Activated B cell treated with CpG ODN at 0.5 μM for 24 hours (primary cell): ENCODE data around the gene UNC93B1. TPM values are rescaled to one million over a fixed set of nuclear protein-coding genes. Genes with fewer than 3 reads are reported as not detected.
A peak's percentile ranks its signal among the peaks of the same experiment; 100 is the strongest.

Source experiments
- ATAC-seq: fragments of 200-7000 bp; cut with Tn5 transposase; one replicate; pipeline ENCODE4 v1.10.0; 2021; ENCODE audit warnings: low read depth, mild to moderate bottlenecking, moderate library complexity
- CTCF ChIA-PET: fragments of 350-600 bp; sonication (Branson Sonifier 250); formaldehyde crosslinking; loops from one replicate; lab custom pipeline; 2021; ENCODE audit warnings: antibody characterized with exemption; lab: Charles Lee
- POLR2A ChIA-PET: fragments of 350-600 bp; sonication (Branson Sonifier 250); formaldehyde crosslinking; loops from one replicate; lab custom pipeline; 2021; ENCODE audit warnings: antibody characterized with exemption; lab: Charles Lee
- DNase-seq: peaks from one replicate; pipeline ENCODE4 v3.0.0; 2022
- H3K27ac Mint-ChIP-seq: one replicate; pipeline ENCODE4 v1.8.0; 2020; ENCODE audit warnings: mixed read lengths
- H3K27me3 Mint-ChIP-seq: one replicate; pipeline ENCODE4 v1.8.0; 2021; ENCODE audit warnings: mixed read lengths
- H3K36me3 Mint-ChIP-seq: one replicate; pipeline ENCODE4 v1.8.0; 2021; ENCODE audit warnings: low read depth, mixed read lengths
- H3K4me1 Mint-ChIP-seq: one replicate; pipeline ENCODE4 v1.8.0; 2021; ENCODE audit warnings: mixed read lengths
- H3K4me3 Mint-ChIP-seq: one replicate; pipeline ENCODE4 v1.8.0; 2020; ENCODE audit warnings: mild to moderate bottlenecking, mixed read lengths
- H3K9me3 Mint-ChIP-seq: one replicate; pipeline ENCODE4 v1.8.0; 2020; ENCODE audit warnings: mixed read lengths
- intact Hi-C: fragments of 100-400 bp; cut with micrococcal nuclease; formaldehyde crosslinking; loops from one replicate; pipeline ENCODE4 v1.15.1; 2024
- total RNA-seq: library from RNA; stranded (reverse); gene quantifications from 2 replicates; pipeline ENCODE4 v1.2.3, GENCODE V29; 2022
- TF ChIP-seq, protein P1 (sequence below): fragments of 200-600 bp; IDR thresholded peaks from one replicate; pipeline ENCODE4 v1.8.0; 2022; ENCODE audit warnings: antibody characterized with exemption, mild to moderate bottlenecking

The UNC93B1 gene
- total RNA-seq, 1 donor from 2014 or later: 133 TPM

DNA sequence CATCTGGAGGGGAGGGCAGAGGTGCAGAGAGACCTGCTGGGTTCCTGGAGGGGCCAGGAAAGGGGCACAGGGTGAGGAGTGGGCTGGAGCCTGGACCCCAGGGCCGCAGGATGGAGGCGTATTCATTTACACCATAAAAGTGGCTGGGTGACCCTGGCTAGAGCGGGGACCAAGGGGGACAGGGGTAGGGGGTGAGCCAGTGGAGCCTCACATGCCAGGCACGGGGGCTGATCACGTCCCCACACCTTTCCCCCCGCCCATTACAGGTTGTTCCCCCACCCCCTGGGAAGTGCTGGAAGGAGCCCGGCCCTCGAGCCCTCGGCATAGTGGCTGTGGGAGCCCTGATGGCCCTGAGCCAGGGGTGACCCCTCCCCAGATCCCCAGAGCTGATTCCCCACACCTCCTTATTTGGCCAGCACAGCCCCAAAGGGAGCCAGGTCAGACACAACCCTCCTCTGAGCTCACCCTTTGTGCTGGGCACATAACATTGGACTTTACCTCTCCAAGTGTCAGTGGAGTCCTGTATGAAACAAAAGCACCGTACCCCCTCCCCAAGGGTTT, 35.7 kb upstream of the UNC93B1 start:
- peak overlapping the region; percentile 88 for H3K4me3 Mint-ChIP-seq
- H3K27ac Mint-ChIP-seq: peak overlapping the region; percentile 92
- TF ChIP-seq, protein P1, sequence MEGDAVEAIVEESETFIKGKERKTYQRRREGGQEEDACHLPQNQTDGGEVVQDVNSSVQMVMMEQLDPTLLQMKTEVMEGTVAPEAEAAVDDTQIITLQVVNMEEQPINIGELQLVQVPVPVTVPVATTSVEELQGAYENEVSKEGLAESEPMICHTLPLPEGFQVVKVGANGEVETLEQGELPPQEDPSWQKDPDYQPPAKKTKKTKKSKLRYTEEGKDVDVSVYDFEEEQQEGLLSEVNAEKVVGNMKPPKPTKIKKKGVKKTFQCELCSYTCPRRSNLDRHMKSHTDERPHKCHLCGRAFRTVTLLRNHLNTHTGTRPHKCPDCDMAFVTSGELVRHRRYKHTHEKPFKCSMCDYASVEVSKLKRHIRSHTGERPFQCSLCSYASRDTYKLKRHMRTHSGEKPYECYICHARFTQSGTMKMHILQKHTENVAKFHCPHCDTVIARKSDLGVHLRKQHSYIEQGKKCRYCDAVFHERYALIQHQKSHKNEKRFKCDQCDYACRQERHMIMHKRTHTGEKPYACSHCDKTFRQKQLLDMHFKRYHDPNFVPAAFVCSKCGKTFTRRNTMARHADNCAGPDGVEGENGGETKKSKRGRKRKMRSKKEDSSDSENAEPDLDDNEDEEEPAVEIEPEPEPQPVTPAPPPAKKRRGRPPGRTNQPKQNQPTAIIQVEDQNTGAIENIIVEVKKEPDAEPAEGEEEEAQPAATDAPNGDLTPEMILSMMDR: no peak
- ChIA-PET POLR2A (interaction anchor here (0.6 to 3.5 kb wide), 5 partner anchors 9 to 41 kb away, joined by 3 to 12 read pairs (median 3); partner anchors contain the start of genes ALDH3B1 and NDUFS8), CTCF (interaction anchor here (1.2 kb wide), 1 partner anchor 30 kb away, joined by 7 read pairs; the partner anchor contains the start of gene ALDH3B1)
- no peaks in the 10 kb centered on the region for H3K9me3 Mint-ChIP-seq
- peak; percentile 1 for ATAC-seq
- H3K36me3 Mint-ChIP-seq: peaks cover 18% of the 10 kb centered on the region
- no peaks in the 10 kb centered on the region for H3K27me3 Mint-ChIP-seq
- intact Hi-C loops: loop anchor here (1.0 to 2.0 kb wide), 3 partner anchors 9 to 82 kb away; partner anchors contain the start of genes CHKA and NDUFS8
- peaks cover 38% of the 10 kb centered on the region for H3K4me1 Mint-ChIP-seq
- no peak for DNase-seq

DNA sequence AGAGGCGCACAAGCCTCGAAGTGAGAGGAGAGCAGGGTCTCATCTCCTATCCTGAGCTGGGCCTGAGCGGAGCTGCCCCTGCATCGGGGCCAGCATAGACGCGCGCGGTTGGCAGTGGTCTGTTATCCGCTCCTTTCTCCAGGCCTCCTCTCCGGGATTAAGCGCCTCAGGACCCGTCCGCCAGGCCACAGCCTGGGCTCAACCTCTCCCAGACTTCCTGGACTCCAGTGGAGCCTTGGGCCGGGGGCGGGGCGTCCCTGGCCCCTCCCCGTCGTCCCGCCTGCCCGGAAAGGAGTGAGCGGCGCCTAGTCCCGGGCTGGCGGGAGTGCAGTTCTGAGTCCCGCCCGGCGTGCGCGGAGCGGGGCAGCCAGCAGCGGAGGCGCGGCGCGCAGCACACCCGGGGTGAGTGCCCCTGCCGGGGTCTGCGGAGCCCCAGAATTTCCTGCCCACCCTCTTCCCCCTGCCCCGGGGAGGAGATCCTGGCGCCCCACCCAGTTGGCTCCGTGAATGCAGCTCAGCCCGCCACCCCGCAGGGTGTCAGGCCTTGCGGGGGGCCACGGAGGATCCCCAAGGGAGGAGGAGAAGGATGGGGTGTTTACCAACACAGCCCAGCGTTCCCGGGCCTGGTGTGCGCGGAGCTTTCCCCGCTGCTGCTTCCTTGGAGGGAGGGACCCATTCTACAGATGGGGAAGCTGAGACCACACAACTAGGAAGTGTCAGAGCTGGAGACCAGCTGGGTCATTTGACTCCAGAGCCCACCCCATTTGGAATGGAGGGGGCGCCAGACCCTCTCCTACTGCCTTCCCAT, 35.0 kb upstream of the UNC93B1 start, which contains the start of gene TCIRG1:
TSS of gene TCIRG1 (plus strand) at position 308 of the 808 bp plus-strand sequence. CDS start 2,247 bp downstream, outside the sequence.
- intact Hi-C loops: no loop called here
- peak; percentile 49 for DNase-seq

GRCh38 chr11:68038226-68038717, 34.4 kb upstream of the UNC93B1 start:
- no peak for DNase-seq
- ChIA-PET CTCF (no interaction called here), POLR2A (interaction anchor here (0.5 to 1.6 kb wide), 7 partner anchors 8 to 630 kb away, joined by 3 to 6 read pairs (median 3); partner anchors contain the start of gene NDUFS8)
- Mint-ChIP-seq H3K27me3 (no peaks in the 10 kb centered on the region), H3K4me1 (peaks cover 38% of the 10 kb centered on the region), H3K4me3 (peak overlapping the region; percentile 88), H3K27ac (no peak overlapping the region), H3K36me3 (peaks cover 20% of the 10 kb centered on the region), H3K9me3 (no peaks in the 10 kb centered on the region)
- TF ChIP-seq, protein P1: no peak
- ATAC-seq: no peak
- intact Hi-C loops: no loop called here

More for the DNA sequence above, 35.0 kb upstream of the UNC93B1 start, which contains the start of gene TCIRG1:
- Mint-ChIP-seq H3K4me3 (peak within 1 kb of the TSS; percentile 88), H3K9me3 (no peaks in the 10 kb centered on the region), H3K27me3 (no peaks in the 10 kb centered on the region), H3K27ac (peak within 1 kb of the TSS; percentile 92), H3K36me3 (peaks cover 18% of the 10 kb centered on the region), H3K4me1 (peaks cover 38% of the 10 kb centered on the region)
- TF ChIP-seq, protein P1: no peak
- peak; percentile 59 for ATAC-seq
- ChIA-PET POLR2A (interaction anchor here (0.8 to 1.6 kb wide), 6 partner anchors 8 to 79 kb away, joined by 3 to 6 read pairs (median 3); partner anchors contain the start of genes ALDH3B1 and NDUFS8), CTCF (interaction anchor here (1.2 kb wide), 1 partner anchor 29 kb away, joined by 7 read pairs; the partner anchor contains the start of gene ALDH3B1)

- Mint-ChIP-seq H3K27me3 (no peaks in the 10 kb centered on the region), H3K9me3 (no peaks in the 10 kb centered on the region), H3K4me3 (no peak overlapping the region), H3K27ac (peak overlapping the region; percentile 73), H3K4me1 (peaks cover 38% of the 10 kb centered on the region), H3K36me3 (peaks cover 20% of the 10 kb centered on the region)
- POLR2A ChIA-PET: interaction anchor here (0.5 to 1.2 kb wide), 8 partner anchors 9 to 1488 kb away, joined by 3 to 5 read pairs (median 3); no protein-coding TSS in a partner anchor
- TF ChIP-seq, protein P1: no peak
- ATAC-seq (no peak), DNase-seq (no peak)
- intact Hi-C loops: no loop called here
- CTCF ChIA-PET: interaction anchor here (0.7 to 1.1 kb wide), 2 partner anchors 28 to 169 kb away, joined by 3 read pairs; no protein-coding TSS in a partner anchor
These were observed 33.7 kb upstream of the UNC93B1 start for GRCh38 chr11:68037411-68038225.
